GOT3 (cell line): ENCODE measurements around the gene MPZL2.

Experiments used
- DNase-seq: peaks from one replicate; lab custom pipeline; 2025; ENCODE audit warnings: mixed read lengths; lab: John Stamatoyannopoulos, UW

MPZL2 gene

GRCh38 chr11:118240999-118241763 is 22.9 kb downstream of the MPZL2 start:
- no peak for DNase-seq

- DNase-seq = no peak
Measured at GRCh38 chr11:118239509-118240205, 24.4 kb downstream of the MPZL2 start.

- no peak for DNase-seq
Measured at GRCh38 chr11:118238929-118239328, 25.2 kb downstream of the MPZL2 start.

DNA sequence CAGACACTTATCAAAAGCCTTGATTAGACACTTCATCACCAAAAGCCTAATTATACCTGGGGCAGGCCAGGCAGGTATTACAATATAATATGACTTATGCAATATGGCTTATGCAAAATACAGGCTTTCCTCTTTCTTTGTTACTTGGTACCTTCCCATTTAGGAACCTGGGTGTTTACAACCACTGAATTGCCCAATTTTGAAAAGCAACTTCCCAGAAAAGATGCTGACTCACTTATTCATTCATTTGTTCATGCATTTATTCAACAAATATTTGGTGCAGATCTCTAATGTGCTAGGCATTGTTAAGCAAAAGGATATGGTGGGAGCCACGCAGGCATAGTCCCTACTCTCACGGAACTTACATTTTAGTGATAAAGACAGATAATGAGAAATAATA is 25.7 kb downstream of the MPZL2 start:
- no peak for DNase-seq

GRCh38 chr11:118236170-118236569 is 27.9 kb downstream of the MPZL2 start:
- no peak for DNase-seq

DNA sequence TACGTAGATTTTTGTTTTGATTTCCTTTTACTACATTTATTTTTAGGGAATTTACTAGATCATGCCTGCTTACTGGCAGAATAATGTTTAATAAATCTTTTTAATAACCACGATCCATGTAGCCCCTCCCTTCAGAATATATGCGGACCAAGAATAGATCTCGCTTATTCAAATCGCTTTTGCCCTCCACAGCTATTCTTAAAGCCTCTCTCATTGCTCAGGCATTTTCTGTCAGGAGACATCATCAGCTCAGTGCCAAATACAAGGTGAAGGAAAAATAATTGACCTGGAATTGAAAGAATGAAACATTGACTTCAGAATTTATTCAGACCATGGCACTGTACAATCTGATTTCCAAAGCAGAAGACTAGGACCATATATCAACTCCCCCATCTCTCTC is 29.3 kb downstream of the MPZL2 start:
- no peak for DNase-seq

DNA sequence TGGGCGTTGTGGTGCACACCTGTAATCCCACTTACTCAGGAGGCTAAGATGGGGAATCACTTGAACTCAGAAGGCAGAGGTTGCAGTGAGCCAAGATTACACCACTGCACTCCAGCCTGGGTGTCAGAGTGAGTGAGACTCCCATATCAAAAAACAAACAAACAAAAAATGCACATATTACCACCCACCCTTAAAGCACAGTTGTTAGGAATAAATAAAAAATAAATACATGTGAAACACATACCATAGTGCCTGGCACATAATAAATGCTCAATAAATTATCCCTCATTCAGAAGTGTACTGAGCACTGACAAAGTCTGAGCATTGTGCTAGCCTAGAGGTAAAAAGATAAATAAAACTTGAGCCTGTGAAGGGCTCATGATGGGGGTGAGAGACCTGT is 30.2 kb downstream of the MPZL2 start:
- no peak for DNase-seq

DNA sequence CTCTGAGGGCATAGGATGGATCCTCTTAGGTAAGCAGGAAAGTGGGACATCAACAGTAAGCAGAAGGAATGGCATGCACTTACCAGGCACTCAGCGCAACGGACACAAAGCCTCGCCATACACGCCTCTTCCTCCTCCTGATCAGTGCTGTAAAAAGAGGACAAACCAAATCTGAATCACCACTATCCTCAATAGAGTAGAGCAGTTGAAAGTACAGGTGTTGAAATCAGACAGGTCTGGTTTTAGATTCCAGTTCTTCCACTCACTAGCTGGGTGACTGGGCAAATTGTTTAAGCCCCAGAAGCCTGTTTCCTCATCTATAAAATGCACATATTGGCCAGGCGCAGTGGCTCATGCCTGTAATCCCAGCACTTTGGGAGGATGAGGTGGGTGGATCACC is 30.7 kb downstream of the MPZL2 start:
- no peak for DNase-seq

- no peak for DNase-seq
Measured at GRCh38 chr11:118232659-118233058, 31.4 kb downstream of the MPZL2 start.

- no peak for DNase-seq
Measured at GRCh38 chr11:118231461-118231860, 32.6 kb downstream of the MPZL2 start.

DNA sequence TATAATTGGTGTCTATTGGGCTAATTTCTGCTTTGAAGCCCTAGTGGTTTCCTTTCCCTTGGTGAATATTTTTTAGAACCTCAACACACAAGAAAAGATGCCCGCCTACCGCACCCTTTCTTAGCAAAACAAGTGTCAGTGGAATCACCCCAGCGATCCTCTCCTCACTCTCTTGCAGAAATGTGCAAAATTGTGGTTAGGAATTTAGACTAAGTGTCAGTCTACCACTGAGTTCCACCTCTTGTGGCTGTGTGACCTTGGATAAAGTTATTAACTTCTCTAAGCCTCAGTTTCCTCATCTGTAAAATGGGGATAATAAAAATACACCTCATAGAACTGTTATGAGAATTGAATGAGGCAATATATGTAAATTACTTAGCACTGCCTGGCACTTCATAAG is 34.0 kb downstream of the MPZL2 start:
- no peak for DNase-seq

- no peak for DNase-seq
Measured at GRCh38 chr11:118229274-118229847, 34.7 kb downstream of the MPZL2 start.

GRCh38 chr11:118227865-118228785 is 36.0 kb downstream of the MPZL2 start:
- DNase-seq = no peak

GRCh38 chr11:118226781-118227180 is 37.3 kb downstream of the MPZL2 start:
- no peak for DNase-seq

GRCh38 chr11:118226296-118226695 is 37.8 kb downstream of the MPZL2 start:
- DNase-seq = no peak

DNA sequence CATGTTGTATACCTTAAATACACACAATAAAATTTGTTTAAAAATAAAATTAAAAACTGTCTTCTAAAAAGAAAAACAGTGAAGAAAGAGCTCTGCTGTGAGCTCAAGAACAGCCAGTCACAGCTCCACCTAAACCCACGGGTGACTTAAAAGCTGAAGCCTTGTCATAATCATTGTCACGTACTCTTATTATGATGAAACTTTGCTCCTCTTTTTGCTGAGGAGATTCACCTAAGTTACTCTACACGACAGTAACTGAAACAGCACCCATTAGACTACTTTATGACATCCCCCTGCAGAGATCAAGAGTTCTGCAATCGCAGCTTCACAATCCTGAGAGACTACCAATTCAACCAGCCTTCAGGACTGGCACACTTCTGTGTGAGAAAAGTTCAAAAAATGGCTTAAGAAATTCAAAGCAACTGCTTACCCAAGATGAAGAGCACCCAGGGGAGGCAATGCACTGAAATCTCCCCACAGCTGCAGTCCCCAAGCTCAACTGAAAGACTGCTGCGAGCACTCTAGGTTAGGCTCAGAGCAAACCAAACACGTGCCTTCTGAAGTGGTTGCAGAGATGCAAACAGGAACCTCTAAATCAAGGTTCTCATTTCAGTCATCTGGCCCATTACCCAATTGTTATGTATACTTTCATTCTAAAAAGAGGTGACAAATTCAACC is 39.4 kb downstream of the MPZL2 start, which contains the start of gene JAML:
TSS of gene JAML (minus strand) at position 501 of the 678 bp plus-strand sequence. CDS start 10,145 bp downstream, outside the sequence.
- no peak for DNase-seq

DNA sequence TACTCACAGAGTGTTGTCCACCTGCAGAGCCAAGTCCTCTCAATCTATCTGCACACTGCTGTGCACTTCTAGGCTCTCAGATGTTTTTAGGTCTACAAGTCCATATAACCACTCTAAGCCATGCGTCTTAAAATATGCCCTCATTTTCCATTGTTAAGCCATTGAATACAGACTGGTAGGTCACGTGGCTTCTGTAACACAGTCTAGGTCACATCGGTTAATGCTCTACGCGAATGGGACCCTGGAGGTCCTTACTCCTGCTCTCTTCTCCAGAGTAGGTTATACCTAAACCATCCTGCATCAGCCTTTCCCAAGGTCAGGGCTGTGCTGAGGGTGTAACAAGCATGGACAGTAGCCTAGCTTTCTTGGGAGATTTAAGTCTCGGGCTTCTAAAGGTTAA is 40.1 kb downstream of the MPZL2 start:
- no peak for DNase-seq

DNA sequence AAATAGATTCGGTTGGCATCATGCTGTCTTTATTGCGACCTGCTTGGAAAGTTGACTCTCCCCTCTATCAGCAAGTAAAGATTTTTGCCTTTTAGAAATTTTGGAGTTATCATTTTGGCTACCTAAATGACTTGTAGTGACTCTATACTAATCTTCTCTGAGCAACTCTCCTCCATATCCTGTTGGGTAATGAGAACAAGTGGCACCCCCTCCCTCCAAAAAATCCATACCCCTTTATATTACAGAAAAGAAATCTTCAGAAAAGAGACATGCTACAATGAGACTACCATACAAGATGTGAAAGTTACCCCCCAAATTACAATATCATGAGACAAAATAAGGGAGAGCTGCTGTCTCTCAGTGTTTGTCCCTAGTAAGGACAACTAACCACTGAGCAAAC is 40.5 kb downstream of the MPZL2 start:
- DNase-seq = no peak

DNA sequence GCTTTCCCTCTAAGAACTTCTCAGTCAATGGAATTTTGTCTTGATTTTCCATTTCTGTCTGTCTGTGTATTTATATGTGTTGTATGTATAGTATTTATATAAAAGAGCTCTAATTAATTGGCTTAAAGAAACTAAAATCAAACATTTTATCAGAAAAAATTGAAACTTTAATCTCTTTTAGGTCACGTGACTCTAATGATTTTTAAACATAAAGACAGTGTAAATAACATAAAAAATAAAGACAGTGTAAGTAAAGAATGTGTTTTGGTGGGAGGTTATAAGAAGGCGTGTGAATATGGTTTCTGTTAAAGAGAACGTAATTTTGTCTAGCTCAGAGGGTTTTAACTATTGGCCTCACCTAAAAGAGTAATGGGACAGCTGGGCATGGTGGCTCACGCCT is 41.7 kb downstream of the MPZL2 start:
- DNase-seq = no peak

DNA sequence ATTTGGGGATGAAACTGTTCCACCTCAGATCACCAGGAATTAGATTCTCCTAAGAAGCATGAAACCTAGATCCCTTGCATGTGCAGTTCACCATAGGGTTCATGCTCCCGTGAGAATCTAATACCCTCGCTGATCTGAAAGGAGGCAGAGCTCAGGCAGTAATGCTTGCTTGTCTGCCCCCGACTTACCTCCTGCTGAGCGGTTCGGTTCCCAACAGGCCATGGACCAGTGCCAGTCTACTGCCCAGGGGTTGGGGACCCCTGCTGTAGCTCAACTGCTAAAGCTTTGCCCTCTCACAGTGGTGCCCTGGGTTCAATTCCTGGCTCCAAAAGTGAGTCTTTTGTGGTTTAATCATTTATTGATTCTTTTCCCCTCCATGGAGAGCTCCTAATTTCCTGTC is 42.7 kb downstream of the MPZL2 start:
- no peak for DNase-seq

GRCh38 chr11:118219732-118220131 is 44.4 kb downstream of the MPZL2 start:
- DNase-seq = no peak
